ENCODE measurements around the gene BMX. TPM values are rescaled to one million over a fixed set of nuclear protein-coding genes. Genes with fewer than 3 reads are reported as not detected.
A peak's percentile ranks its signal among the peaks of the same experiment; 100 is the strongest.

Gene BMX
- total RNA-seq (2022): not detected in 2 replicates
- percentile 6 among the genes with signal in this experiment for Bru-seq, nascent RNA
- BruChase-seq, experiment 1, labeled RNA remaining after a 6-hour chase: percentile 2 among the genes with signal in this experiment
- BruChase-seq, experiment 2, labeled RNA remaining after a 2-hour chase: percentile 3 among the genes with signal in this experiment
- long read RNA-seq, partial matches to known transcripts: 0 of 4 reads
- long read RNA-seq, other reads (novel, unspliced or antisense): 4 of 4 reads

DNA sequence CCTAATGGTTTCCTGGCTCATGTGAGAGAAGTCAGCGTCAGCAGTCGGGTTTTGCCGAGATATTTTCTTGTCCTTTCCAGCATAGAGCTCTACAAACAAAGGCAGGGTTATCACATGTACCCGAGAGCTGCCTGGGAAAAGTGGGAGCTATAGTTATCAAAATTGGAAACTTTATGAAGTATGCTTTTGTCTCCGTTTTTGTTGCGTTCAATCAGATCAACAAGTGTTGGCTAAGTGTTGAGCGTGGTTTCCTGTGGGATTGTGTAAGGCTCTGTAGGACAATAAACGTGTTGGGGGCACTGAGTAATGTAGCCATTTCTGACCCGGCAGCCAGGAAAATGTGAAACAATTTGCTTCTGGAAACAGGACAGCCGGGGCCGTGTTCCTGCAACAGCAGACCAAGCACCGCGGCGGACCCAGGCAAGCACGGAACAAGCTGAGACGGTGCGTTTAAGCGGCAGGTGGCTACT is at the start of gene BMX:
Gene BMX (plus strand): TSS at position 311 of the 470 bp plus-strand sequence. CDS start 7,547 bp downstream, outside the sequence.
- intact Hi-C loops (cut with micrococcal nuclease; ENCODE audit: unreplicated experiment): no loop called here
- TF ChIP-seq, protein P1, sequence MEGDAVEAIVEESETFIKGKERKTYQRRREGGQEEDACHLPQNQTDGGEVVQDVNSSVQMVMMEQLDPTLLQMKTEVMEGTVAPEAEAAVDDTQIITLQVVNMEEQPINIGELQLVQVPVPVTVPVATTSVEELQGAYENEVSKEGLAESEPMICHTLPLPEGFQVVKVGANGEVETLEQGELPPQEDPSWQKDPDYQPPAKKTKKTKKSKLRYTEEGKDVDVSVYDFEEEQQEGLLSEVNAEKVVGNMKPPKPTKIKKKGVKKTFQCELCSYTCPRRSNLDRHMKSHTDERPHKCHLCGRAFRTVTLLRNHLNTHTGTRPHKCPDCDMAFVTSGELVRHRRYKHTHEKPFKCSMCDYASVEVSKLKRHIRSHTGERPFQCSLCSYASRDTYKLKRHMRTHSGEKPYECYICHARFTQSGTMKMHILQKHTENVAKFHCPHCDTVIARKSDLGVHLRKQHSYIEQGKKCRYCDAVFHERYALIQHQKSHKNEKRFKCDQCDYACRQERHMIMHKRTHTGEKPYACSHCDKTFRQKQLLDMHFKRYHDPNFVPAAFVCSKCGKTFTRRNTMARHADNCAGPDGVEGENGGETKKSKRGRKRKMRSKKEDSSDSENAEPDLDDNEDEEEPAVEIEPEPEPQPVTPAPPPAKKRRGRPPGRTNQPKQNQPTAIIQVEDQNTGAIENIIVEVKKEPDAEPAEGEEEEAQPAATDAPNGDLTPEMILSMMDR (IDR thresholded peaks at IDR 0.05; ENCODE audit: unreplicated experiment): no peak
- DNase-seq: no peak
- Mint-ChIP-seq H3K27ac (ENCODE audit: unreplicated experiment) (no peak within 1 kb of the TSS), H3K27me3 (ENCODE audit: unreplicated experiment) (no peaks in the 10 kb centered on the region), H3K36me3 (ENCODE audit: insufficient read depth, unreplicated experiment) (no peaks in the 10 kb centered on the region), H3K9me3 (ENCODE audit: low read depth, unreplicated experiment) (no peaks in the 10 kb centered on the region), H3K4me3 (ENCODE audit: low read depth, unreplicated experiment) (no peak within 1 kb of the TSS), H3K4me1 (ENCODE audit: low read depth, unreplicated experiment) (peaks cover 21% of the 10 kb centered on the region)
- BruUV-seq (replicated peaks): no TSS peak
- CTCF ChIA-PET: interaction anchor here (1.5 kb wide), 1 partner anchor 64 kb away, joined by 3 read pairs; no protein-coding TSS in a partner anchor

DNA sequence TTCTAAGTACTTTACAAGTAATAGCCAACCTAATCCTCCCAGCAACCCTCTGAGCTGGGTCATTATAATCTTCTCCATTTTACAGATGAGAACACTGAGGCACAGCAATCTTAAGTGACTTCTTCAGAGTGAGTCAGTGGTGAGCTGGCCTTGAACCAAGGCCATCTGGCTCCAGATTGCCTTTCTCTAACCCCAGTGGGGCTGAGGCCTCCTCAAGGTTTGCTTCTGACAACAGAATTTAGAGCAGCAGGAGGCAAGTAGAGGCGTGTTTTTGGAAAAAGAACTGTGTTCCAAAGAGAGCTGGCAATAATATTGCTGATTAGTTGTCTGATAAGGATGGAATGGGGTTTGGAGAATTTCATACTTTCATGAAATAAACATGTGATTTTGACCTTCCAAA is 48.7 kb upstream of the BMX start:
- intact Hi-C loops (cut with micrococcal nuclease; ENCODE audit: unreplicated experiment): no loop called here
- no TSS peak for BruUV-seq (replicated peaks)
- DNase-seq: no peak
- Mint-ChIP-seq H3K4me3 (ENCODE audit: low read depth, unreplicated experiment) (no peak overlapping the region), H3K36me3 (ENCODE audit: insufficient read depth, unreplicated experiment) (peaks cover 7% of the 10 kb centered on the region), H3K27ac (ENCODE audit: unreplicated experiment) (no peak overlapping the region), H3K27me3 (ENCODE audit: unreplicated experiment) (no peaks in the 10 kb centered on the region), H3K4me1 (ENCODE audit: low read depth, unreplicated experiment) (no peaks in the 10 kb centered on the region), H3K9me3 (ENCODE audit: low read depth, unreplicated experiment) (no peaks in the 10 kb centered on the region)
- CTCF ChIA-PET: no interaction called here
- TF ChIP-seq, protein P1 (IDR thresholded peaks at IDR 0.05; ENCODE audit: unreplicated experiment): no peak

DNA sequence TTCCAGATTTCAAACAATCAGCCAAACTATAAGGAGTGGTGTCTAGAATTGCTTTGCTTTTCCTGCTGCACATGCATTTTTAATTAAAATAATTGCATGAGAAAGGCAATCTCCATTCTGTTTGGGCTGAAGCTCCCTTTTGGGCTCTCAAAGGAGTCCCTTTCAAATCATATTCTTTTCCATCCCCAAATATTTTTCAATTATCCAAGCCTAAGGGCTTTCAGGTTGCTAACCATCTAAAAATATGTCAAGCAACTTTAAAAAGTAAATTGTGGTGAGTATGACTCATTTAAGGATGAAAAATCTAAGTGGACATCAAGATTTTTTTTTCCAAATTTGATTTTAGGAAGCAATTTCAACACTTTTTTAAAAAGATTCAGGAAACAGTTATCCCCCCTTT is 35.9 kb upstream of the BMX start:
- intact Hi-C loops (cut with micrococcal nuclease; ENCODE audit: unreplicated experiment): loop anchor here (5.0 kb wide), 1 partner anchor 1427 kb away; no protein-coding TSS in a partner anchor
- no peak overlapping the region for H3K4me3 Mint-ChIP-seq (ENCODE audit: low read depth, unreplicated experiment)
- no peaks in the 10 kb centered on the region for H3K36me3 Mint-ChIP-seq (ENCODE audit: insufficient read depth, unreplicated experiment)
- CTCF ChIA-PET: no interaction called here
- H3K4me1 Mint-ChIP-seq (ENCODE audit: low read depth, unreplicated experiment): no peaks in the 10 kb centered on the region
- no peaks in the 10 kb centered on the region for H3K27me3 Mint-ChIP-seq (ENCODE audit: unreplicated experiment)
- H3K27ac Mint-ChIP-seq (ENCODE audit: unreplicated experiment): no peak overlapping the region
- DNase-seq: no peak
- no TSS peak for BruUV-seq (replicated peaks)
- TF ChIP-seq, protein P1 (IDR thresholded peaks at IDR 0.05; ENCODE audit: unreplicated experiment): no peak
- no peaks in the 10 kb centered on the region for H3K9me3 Mint-ChIP-seq (ENCODE audit: low read depth, unreplicated experiment)

DNA sequence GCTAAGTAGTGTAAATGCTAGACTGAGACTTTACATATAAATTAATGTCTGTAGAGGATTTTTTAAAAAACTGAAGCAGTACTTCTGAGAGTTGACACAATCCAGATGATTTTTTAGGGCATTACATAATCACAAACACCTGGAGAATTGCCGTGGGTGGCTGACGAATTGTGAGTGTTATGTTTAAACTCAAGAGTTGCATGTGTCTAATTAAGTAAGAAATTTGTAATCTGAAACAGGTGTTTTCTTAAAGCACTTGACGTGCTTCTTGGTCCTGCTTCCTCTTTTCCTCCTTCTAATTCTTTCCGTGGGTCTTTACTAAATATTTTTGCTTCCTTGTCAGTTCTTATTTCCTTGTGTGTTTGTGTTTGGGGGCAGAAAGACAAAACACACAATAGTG is 35.3 kb upstream of the BMX start:
- no peak overlapping the region for H3K4me3 Mint-ChIP-seq (ENCODE audit: low read depth, unreplicated experiment)
- H3K4me1 Mint-ChIP-seq (ENCODE audit: low read depth, unreplicated experiment): no peaks in the 10 kb centered on the region
- BruUV-seq (replicated peaks): no TSS peak
- H3K36me3 Mint-ChIP-seq (ENCODE audit: insufficient read depth, unreplicated experiment): no peaks in the 10 kb centered on the region
- CTCF ChIA-PET: no interaction called here
- TF ChIP-seq, protein P1 (IDR thresholded peaks at IDR 0.05; ENCODE audit: unreplicated experiment): no peak
- H3K27me3 Mint-ChIP-seq (ENCODE audit: unreplicated experiment): no peaks in the 10 kb centered on the region
- no peaks in the 10 kb centered on the region for H3K9me3 Mint-ChIP-seq (ENCODE audit: low read depth, unreplicated experiment)
- no peak for DNase-seq
- no peak overlapping the region for H3K27ac Mint-ChIP-seq (ENCODE audit: unreplicated experiment)
- intact Hi-C loops (cut with micrococcal nuclease; ENCODE audit: unreplicated experiment): loop anchor here (5.0 kb wide), 1 partner anchor 1428 kb away; no protein-coding TSS in a partner anchor

Data from Calu3 (cell line).